Measurements from ENCODE around the gene EPB41.
A peak's percentile ranks its signal among the peaks of the same experiment; 100 is the strongest.

EPB41 gene

DNA sequence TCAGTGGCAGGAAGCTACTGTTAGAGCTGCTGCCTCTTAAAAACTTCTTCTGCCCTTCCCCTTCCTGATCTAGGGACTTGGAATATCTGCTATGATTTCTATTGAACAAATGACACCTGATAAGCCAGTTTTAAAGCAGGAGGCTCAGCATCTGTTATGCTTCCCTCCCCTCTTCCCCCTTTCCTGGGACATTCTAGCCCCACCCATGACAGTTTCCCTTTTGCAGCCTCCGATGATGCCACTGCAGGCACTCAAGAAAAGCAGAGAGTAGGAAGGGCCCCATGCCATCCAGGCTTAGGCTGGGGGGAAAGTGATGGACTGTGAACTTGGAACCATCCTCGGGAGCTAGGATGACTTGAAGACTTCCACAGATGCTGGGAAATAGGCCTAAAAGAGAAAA lies 15.1 kb upstream of the EPB41 start:
- Mint-ChIP-seq H3K27ac (no peak overlapping the region), H3K4me1 (peaks cover 10% of the 10 kb centered on the region), H3K36me3 (ENCODE audit: low read depth) (peaks cover 9% of the 10 kb centered on the region), H3K27me3 (no peaks in the 10 kb centered on the region), H3K9me3 (no peaks in the 10 kb centered on the region), H3K4me3 (no peak overlapping the region)
- DNase-seq (no peak), ATAC-seq (no peak)

DNA sequence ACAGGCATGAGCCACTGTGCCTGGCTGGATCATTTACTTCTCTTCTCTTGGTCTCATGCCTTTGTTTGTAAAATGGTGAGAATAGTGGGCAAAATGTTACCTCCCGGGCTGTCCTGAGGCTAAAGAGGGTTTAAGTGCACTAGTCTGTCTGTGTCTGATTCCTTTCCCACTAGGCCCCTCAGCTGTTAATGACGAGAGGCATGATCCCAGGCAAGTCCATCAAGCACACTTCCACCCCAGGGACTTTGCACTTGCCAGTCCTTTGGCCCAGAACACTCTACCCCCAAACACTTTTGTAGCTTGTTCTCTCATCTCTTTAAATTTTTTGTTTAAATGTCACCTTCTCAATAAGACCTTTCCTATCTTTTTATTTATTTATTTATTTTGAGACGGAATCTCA lies 13.8 kb upstream of the EPB41 start:
- Mint-ChIP-seq H3K27ac (no peak overlapping the region), H3K4me1 (peaks cover 10% of the 10 kb centered on the region), H3K4me3 (no peak overlapping the region), H3K36me3 (ENCODE audit: low read depth) (peaks cover 11% of the 10 kb centered on the region), H3K27me3 (no peaks in the 10 kb centered on the region), H3K9me3 (no peaks in the 10 kb centered on the region)
- no peak for ATAC-seq
- no peak for DNase-seq

DNA sequence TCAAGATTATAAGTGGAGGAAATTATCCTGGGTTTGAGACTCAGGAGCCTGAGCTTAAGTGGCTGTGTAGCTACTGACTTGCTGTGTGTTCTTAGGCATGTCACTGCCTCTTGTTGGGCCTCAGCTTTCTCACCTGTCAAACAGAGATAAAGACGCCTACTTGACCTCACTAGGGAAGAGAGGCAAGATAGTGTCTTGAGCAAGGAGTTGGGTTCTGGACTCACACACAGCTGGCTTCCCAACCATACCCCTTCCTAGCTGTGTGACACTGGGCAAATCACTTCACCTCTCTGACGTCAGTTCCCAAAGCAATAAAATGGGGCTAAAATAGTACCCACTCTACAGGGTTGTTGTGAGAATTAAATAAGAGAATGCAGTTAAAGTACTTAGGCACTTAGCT lies 11.6 kb upstream of the EPB41 start:
- Mint-ChIP-seq H3K9me3 (no peaks in the 10 kb centered on the region), H3K36me3 (ENCODE audit: low read depth) (peaks cover 13% of the 10 kb centered on the region), H3K4me3 (no peak overlapping the region), H3K27ac (no peak overlapping the region), H3K27me3 (no peaks in the 10 kb centered on the region), H3K4me1 (peaks cover 8% of the 10 kb centered on the region)
- DNase-seq (no peak), ATAC-seq (no peak)

DNA sequence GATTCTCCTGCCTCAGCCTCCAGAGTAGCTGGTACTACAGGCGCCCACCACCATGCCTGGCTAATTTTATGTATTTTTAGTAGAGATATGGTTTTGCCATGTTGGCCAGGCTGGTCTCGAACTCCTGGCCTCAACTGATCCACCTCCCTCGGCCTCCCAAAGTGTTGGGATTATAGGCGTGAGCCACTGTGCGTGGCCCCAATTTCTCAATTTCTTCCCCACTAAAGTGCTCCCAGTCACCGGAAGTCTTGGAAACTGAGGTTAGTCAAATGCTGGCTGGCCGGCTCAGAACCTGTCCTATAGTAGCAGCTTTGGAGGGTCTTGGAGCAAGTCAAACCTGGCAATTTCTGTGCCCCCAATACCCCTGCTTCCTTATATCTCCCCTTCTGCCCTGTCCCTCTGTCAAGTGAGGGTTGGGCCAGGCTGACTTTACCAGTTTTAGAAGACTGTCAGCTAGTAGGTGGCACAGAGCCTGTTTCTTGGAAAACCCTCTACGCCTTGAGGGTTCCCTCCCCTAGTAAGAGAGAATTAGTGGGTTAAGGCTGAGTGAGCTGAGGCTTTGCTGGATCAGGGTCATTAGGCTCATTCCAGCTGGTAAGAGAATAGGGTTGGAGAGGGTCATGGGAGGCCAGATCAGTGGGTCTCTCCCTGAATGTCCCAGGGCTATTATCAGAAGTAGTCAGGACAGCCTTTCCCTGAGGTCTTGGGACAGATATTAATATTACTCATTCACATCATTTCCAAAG lies 8.3 kb upstream of the EPB41 start:
- Mint-ChIP-seq H3K27me3 (no peaks in the 10 kb centered on the region), H3K4me3 (no peak overlapping the region), H3K4me1 (no peaks in the 10 kb centered on the region), H3K36me3 (ENCODE audit: low read depth) (peaks cover 13% of the 10 kb centered on the region), H3K9me3 (no peaks in the 10 kb centered on the region), H3K27ac (no peak overlapping the region)
- no peak for ATAC-seq
- DNase-seq = no peak

DNA sequence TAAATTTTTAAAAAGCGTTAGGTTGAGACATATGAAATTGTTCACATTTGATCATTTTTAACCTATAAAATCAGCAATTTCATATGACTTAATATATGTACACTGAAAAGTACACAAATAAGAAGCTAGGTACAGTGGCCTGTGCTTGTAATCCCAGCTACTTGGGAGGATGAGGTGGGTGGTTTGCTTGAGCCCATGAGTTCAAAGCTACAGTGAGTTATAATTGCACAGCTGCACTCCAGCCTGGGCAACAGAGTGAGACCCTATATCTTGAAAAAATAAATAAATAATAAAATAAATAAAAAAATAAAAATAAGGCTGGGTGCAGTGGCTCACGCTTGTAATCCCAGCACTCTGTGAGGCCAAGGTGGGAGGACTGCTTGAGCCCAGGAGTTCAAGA lies 5.2 kb upstream of the EPB41 start:
- Mint-ChIP-seq H3K9me3 (no peaks in the 10 kb centered on the region), H3K27ac (no peak overlapping the region), H3K4me3 (no peak overlapping the region), H3K27me3 (no peaks in the 10 kb centered on the region), H3K4me1 (peaks cover 9% of the 10 kb centered on the region), H3K36me3 (ENCODE audit: low read depth) (peaks cover 4% of the 10 kb centered on the region)
- no peak for DNase-seq
- ATAC-seq = no peak

DNA sequence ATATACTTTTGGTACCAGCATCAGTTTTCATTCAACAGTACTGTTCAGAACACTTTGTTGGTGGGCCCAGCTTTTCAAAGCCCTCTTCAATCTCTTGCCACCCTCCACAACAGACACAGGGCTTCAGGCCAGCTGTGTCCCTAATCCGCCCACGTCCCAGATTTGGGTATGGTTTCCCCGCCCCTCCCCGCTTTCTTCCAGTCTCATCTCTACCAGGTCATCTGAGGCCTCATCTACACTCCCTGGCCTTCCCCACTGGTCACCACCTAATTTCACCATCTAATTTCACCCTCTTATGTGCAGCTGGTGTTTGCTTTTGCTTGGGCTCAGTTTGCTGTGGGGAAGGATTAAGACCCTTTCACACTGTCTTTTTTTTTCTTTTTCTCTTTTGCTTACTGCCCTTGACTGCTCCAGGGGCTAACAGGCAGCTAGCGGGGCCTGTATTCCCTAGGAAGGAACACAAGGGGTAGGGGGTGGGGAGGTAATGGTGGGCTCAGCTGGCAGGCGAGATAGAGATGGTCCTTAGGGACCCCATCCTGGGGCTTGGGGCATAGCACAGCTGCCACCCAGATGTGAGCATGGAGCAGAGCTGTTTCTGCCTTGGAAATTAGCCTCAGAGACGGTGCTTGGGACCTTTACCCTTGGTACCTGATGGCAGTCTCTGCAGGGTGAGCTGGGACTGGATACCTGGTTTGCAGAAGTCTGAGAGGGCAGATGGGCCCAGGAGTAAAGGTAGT lies 3.8 kb upstream of the EPB41 start:
- Mint-ChIP-seq H3K27ac (no peak overlapping the region), H3K4me1 (peaks cover 14% of the 10 kb centered on the region), H3K4me3 (no peak overlapping the region), H3K27me3 (no peaks in the 10 kb centered on the region), H3K36me3 (ENCODE audit: low read depth) (peaks cover 2% of the 10 kb centered on the region), H3K9me3 (no peaks in the 10 kb centered on the region)
- DNase-seq (no peak), ATAC-seq (no peak)

DNA sequence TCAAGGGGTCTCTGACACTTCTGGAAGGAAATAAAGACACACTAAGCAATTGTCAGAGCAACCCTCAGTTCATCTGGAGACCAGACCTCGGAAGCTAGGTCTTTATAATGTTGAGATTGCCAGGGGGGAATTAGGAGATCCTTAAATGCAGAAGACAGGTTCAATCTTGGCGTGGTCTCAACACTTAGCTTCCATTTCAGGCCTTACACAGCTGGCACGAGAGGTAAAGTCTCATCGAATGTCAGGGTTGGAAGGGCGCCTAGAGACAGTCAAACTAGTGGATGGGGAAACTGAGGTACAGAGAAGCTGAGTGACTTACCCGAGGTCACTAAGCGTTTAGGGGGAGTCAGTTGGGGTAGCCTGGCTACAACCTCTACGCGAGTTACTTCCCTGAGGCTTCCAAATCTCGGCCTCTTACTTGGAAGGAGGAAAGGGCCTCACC lies 562 bp upstream of the EPB41 start:
- ATAC-seq (no peak), DNase-seq (no peak)
- peak overlapping the region; percentile 87 for H3K27ac Mint-ChIP-seq

DNA sequence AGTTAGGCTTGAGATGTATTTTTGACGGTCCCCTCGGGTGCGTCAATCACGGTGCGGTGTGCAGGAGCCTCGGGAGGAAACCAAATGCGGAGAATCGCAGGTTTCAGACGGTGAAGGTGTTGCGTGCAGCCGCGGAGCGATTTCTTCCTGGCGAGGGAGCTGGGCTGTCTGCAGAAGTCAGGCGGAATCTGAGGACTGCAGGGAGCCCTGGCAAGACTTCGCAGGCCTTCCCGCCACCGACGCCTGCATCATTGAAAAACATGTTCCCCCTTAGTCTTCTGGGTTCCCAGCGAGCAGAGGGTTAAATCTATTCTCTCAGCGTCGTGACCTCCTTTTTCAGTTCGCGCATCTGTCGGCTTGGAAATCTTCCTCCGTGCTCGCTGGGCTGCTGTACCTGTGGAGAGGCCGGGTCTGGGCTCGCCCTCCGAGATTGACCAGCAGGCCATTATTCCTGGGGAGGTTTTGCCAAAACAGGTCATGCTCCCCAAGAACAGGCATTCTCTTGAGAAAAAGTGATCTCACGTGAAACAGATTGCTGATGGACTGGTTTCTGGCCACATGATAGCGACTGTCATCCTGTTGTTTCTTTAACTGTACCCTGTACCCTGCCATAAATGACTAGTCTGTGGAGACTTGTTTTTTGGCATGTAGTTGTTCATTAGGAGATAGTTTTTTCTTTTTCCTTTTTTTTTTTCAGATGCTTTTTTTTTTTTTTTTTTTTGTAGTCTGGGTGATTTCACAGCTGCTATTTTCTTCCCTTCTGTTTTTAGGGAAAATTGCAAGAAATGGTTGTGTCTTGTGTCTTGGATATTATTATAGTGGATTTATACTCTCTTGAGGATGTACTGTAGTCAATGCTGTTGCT lies 894 bp downstream of the EPB41 start:
- H3K36me3 Mint-ChIP-seq (ENCODE audit: low read depth) = no peaks in the 10 kb centered on the region
- H3K27me3 Mint-ChIP-seq = no peaks in the 10 kb centered on the region
- peak overlapping the region; percentile 93 for H3K4me3 Mint-ChIP-seq
- ATAC-seq (peak; percentile 24), DNase-seq (peak; percentile 53)
- H3K4me1 Mint-ChIP-seq = peaks cover 57% of the 10 kb centered on the region
- no peaks in the 10 kb centered on the region for H3K9me3 Mint-ChIP-seq
- peak overlapping the region; percentile 91 for H3K27ac Mint-ChIP-seq

More for the DNA sequence above, 562 bp upstream of the EPB41 start:
- H3K4me3 Mint-ChIP-seq = peak overlapping the region; percentile 93
- H3K9me3 Mint-ChIP-seq = no peaks in the 10 kb centered on the region
- H3K27me3 Mint-ChIP-seq = no peaks in the 10 kb centered on the region
- no peaks in the 10 kb centered on the region for H3K36me3 Mint-ChIP-seq (ENCODE audit: low read depth)
- peaks cover 46% of the 10 kb centered on the region for H3K4me1 Mint-ChIP-seq

DNA sequence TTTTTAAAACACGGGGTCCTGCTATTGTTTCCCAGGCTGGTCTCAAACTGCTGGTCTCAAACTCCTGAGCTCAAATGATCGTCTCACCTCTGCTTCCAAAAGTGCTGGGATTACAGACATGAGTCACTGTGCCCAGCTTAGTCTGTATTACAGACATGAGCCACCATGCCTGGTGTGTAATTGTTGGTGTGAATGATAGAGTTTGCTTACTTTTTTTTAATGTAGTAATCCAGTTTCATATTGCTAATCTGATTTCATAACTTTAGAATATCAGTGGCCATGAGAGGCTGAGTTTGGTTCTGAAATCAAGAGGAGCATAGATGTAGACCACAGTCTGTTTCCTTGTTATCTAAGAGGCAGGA lies 3.4 kb downstream of the EPB41 start:
- DNase-seq (no peak), ATAC-seq (peak; percentile 35)
- no peaks in the 10 kb centered on the region for H3K27me3 Mint-ChIP-seq
- no peaks in the 10 kb centered on the region for H3K9me3 Mint-ChIP-seq
- peaks cover 70% of the 10 kb centered on the region for H3K4me1 Mint-ChIP-seq
- no peaks in the 10 kb centered on the region for H3K36me3 Mint-ChIP-seq (ENCODE audit: low read depth)
- peak overlapping the region; percentile 50 for H3K27ac Mint-ChIP-seq
- peak overlapping the region; percentile 46 for H3K4me3 Mint-ChIP-seq

DNA sequence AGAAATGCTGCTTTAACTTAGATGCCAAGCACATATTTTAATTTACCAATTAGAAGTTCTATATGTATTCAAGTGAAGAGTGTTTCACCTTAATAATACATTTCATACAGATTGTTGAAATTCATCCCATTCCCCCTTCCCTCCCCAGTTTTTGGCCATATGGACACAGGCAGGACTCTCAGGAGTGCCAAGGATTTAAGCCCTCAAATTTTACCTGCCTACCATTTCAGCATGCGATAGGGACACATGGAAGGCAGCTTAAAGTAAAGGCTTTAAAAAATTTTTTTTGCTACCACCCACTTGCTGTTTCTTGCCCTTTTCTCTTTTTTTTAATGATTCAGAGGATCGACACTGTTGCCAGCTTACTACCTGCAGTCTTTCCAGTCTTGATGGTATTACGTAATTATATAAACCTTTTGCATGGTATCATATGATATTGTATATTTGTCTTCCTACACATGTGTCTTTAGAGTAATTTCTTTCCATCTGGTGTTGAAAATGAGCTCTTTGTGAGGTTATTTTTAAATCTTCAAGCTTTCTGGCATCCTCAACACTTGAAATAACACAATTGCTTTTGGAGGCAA lies 7.0 kb downstream of the EPB41 start:
- ATAC-seq = peak; percentile 14
- H3K27ac Mint-ChIP-seq = peak overlapping the region; percentile 45
- peaks cover 65% of the 10 kb centered on the region for H3K4me1 Mint-ChIP-seq
- no peaks in the 10 kb centered on the region for H3K9me3 Mint-ChIP-seq
- DNase-seq = no peak
- H3K27me3 Mint-ChIP-seq = no peaks in the 10 kb centered on the region
- no peak overlapping the region for H3K4me3 Mint-ChIP-seq
- no peaks in the 10 kb centered on the region for H3K36me3 Mint-ChIP-seq (ENCODE audit: low read depth)

DNA sequence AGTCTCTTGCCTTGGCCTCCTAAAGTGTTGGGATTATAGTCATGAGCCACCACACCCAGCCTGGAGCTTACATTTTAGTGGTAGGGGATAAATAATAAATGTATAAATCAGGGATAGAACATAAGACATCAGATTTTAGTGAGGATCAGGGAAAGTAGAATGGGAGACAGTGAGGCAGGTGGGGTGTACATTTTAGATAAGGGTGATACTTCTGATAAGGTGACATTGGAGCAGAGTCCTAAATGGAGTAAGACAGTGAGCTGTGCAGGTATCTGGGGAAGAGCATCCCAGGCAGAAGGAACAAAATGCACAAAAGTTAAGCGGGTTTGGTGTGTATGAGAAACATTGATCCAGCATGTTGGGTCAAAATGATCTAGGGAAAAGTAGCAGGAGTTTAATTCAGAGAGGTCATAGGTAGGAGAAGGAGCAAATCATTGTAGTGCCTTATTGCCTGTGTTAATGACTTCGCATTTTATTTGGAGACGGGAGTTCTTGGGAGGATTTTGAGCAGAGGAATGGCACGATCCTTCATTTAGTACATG lies 11.1 kb downstream of the EPB41 start:
- H3K27ac Mint-ChIP-seq = peak overlapping the region; percentile 32
- no peaks in the 10 kb centered on the region for H3K27me3 Mint-ChIP-seq
- no peak for DNase-seq
- H3K4me1 Mint-ChIP-seq = peaks cover 62% of the 10 kb centered on the region
- no peak for ATAC-seq
- H3K36me3 Mint-ChIP-seq (ENCODE audit: low read depth) = no peaks in the 10 kb centered on the region
- H3K4me3 Mint-ChIP-seq = no peak overlapping the region
- H3K9me3 Mint-ChIP-seq = no peaks in the 10 kb centered on the region

DNA sequence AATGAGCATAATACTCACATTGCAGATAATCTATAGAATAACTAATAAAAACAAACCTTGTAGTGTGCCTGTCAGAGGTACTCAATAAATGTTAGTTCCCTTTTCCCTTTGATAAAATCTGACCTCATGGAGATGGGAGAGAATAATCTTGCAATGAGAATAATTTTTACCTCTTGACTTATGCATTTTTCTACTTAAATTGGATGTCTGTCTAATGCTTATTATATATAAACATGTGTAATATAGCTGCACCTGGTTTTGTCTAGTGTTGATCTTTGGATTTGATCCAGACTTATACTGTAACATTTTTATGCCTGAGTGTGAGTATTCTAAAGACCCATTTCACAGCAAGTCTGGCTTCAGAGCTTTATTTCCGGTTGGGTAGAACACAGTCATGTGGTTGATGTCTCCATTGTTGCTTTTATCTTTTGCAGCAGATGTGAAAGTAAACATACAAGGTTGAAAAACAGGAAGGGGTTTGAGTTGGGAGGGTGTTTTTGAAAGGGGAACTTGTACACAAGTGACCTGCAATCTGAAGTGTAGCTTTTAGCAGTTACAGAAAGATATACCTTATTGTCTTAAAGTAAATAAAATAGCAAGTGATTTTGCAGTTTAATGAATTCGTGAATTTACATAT lies 12.4 kb downstream of the EPB41 start:
- ATAC-seq (peak; percentile 79), DNase-seq (no peak)
- H3K27me3 Mint-ChIP-seq = no peaks in the 10 kb centered on the region
- H3K36me3 Mint-ChIP-seq (ENCODE audit: low read depth) = no peaks in the 10 kb centered on the region
- peaks cover 62% of the 10 kb centered on the region for H3K4me1 Mint-ChIP-seq
- H3K4me3 Mint-ChIP-seq = peak overlapping the region; percentile 58
- no peaks in the 10 kb centered on the region for H3K9me3 Mint-ChIP-seq
- peak overlapping the region; percentile 79 for H3K27ac Mint-ChIP-seq

DNA sequence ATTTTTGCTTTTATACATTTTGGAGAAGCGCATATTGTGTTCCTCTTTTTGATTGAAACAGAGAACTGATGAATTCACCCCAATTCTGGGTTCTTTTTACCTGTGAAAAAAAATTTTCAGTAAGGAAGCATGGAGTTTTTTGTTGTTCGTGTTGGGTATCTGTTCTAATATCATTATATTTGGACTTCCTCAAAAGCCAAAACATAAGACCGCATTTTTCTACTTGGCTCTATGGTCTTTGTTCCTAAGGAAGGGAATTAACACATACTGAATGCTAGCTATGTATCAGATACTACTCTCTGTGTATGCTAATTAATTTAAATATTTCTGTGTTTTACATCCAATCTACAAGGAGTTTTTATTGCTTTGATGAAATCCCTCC lies 12.9 kb downstream of the EPB41 start:
- Mint-ChIP-seq H3K27ac (peak overlapping the region; percentile 79), H3K36me3 (ENCODE audit: low read depth) (no peaks in the 10 kb centered on the region), H3K9me3 (no peaks in the 10 kb centered on the region), H3K4me3 (peak overlapping the region; percentile 58), H3K4me1 (peaks cover 67% of the 10 kb centered on the region), H3K27me3 (no peaks in the 10 kb centered on the region)
- DNase-seq = no peak
- no peak for ATAC-seq

All from activated naive CD8-positive, alpha-beta T cell treated with anti-CD3 and anti-CD28 coated beads, Interleukin-2, amount 50 U/mL, for 24 hours (primary cell).